Subcutaneous adipose tissue (tissue), 4 donors: ENCODE results near the gene CASP7. TPM values are rescaled to one million over a fixed set of nuclear protein-coding genes. Genes with fewer than 3 reads are reported as not detected.

Experiments used
- total RNA-seq, 4 donors: library from RNA; depleted of rRNA; stranded (reverse); fragments of >200 nt; gene quantifications; one replicate each; pipeline ENCODE4 v1.1.0, GENCODE V29; 2016
- TF ChIP-seq, protein P1 (sequence below): fragments of 450-650 bp; IDR thresholded peaks from one replicate; pipeline ENCODE4 v1.5.1; 2016; ENCODE audit warnings: low read depth, mild to moderate bottlenecking, control low read depth, antibody characterized with exemption, moderate library complexity

Gene CASP7
- total RNA-seq, 4 donors from 2014 or later: 18.5 to 27.4 (median 20.7) TPM

- TF ChIP-seq, protein P1, sequence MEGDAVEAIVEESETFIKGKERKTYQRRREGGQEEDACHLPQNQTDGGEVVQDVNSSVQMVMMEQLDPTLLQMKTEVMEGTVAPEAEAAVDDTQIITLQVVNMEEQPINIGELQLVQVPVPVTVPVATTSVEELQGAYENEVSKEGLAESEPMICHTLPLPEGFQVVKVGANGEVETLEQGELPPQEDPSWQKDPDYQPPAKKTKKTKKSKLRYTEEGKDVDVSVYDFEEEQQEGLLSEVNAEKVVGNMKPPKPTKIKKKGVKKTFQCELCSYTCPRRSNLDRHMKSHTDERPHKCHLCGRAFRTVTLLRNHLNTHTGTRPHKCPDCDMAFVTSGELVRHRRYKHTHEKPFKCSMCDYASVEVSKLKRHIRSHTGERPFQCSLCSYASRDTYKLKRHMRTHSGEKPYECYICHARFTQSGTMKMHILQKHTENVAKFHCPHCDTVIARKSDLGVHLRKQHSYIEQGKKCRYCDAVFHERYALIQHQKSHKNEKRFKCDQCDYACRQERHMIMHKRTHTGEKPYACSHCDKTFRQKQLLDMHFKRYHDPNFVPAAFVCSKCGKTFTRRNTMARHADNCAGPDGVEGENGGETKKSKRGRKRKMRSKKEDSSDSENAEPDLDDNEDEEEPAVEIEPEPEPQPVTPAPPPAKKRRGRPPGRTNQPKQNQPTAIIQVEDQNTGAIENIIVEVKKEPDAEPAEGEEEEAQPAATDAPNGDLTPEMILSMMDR: no peak
Observed at GRCh38 chr10:113732966-113733365, 53.3 kb downstream of the CASP7 start.

DNA sequence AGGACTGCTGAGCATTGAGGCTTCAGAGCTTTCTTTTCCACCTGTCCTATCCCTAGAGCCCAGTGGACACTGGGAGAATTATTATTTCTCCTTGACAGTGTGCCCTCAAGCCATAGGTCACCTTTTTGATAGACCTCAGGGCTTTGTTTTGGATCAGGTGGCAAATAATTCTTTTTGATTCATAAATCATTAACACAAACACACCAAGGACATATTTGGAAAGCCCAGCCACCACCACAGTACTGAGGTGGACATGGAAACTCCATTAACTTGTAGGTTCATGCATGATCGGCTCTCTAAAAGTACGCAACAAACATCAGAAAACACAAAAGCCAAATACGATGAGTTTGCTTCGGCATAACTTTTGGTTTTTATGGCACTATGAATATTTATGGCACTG, 53.9 kb downstream of the CASP7 start:
- TF ChIP-seq, protein P1: no peak

- TF ChIP-seq, protein P1: no peak
Observed at GRCh38 chr10:113735913-113736312, 56.2 kb downstream of the CASP7 start.

DNA sequence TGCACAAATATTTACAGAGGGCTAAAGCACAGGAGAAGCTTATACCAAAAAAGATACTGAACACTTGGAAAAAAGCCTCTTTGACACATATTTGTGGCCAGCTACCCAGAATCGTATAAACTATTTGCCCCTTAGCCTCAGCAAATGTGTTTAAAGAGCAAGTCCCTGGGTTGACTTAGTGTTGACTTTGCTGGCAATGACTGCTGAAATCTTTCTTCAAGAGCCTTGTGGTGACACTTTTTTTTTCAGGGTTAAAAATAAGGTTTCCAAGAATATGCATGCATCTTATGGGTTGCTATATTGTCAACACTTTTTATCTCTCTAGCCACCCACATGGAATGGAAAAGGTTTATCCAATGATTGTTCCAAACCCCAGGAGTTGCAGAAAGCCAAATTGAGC, 56.9 kb downstream of the CASP7 start:
- TF ChIP-seq, protein P1: no peak

DNA sequence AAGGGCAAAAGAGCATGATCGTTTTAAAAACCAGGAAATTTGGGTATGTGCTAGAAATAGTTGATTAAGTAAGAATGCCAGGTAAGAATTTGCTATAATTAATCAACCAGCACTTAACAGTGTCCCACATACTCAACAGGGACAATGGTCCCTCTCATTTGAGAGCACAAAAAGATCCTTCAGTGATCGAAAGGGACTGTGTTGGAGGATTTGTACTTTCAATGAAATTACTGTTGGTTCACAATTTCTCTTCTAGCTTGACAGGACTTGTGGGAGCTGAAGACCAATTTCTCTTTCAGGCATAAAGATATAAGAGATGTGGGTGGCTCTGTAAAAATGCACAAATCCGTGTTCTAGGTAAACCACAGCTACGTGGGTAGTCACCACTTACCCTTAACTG, 59.3 kb downstream of the CASP7 start:
- TF ChIP-seq, protein P1: no peak

GRCh38 chr10:113739577-113739976, 59.9 kb downstream of the CASP7 start:
- TF ChIP-seq, protein P1: no peak

DNA sequence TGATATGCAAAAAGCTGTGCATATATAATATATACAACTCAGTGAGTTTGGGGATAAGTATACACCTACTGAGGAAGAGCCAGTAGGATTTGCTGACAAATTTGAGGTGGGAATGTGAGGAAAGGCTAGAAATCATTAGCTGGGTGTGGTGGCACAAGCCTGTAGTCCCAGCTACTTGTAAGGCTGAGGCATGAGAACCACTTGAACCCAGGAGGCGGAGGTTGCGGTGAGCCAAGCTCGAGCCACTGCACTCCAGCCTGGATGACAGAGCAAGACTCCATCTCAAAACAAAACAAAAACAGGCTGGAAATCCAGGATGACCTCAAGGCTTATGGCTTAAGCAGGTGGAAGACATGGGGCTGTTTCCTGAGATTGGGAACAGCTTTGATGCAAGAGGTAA, 61.1 kb downstream of the CASP7 start:
- TF ChIP-seq, protein P1: no peak
